Thyroid gland (tissue), 4 donors: ENCODE results near the gene CCDC88C. TPM values are rescaled to one million over a fixed set of nuclear protein-coding genes. Genes with fewer than 3 reads are reported as not detected.

Experiments used
- DNase-seq, 2 donors: peaks; one replicate each; pipeline ENCODE4 v3.0.0-alpha.2; 2019
- H3K27ac ChIP-seq, 3 donors: fragments of 200-600 bp; sonication (generic); 1 replicate in 2 of 3; 2 replicates in 1 of 3; pipeline ENCODE4 v1.5.1; 2016 to 2019; ENCODE audit warnings: mild to moderate bottlenecking in 1 of 3, moderate library complexity in 1 of 3
- H3K27me3 ChIP-seq: fragments of 200-600 bp; sonication (generic); one replicate; pipeline ENCODE4 v1.5.1; 2019
- H3K36me3 ChIP-seq, 2 donors: fragments of 200-600 bp; sonication (generic); one replicate each; pipeline ENCODE4 v1.5.1; 2016 to 2019
- H3K4me1 ChIP-seq, 2 donors: fragments of 200-600 bp; sonication (generic); one replicate each; pipeline ENCODE4 v1.5.1; 2017 to 2019
- H3K4me3 ChIP-seq, 3 donors: fragments of 200-600 bp; sonication (generic); replicated peaks in 1 of 3; 1 replicate in 2 of 3; 2 replicates in 1 of 3; pipeline ENCODE4 v1.5.1; 2016; ENCODE audit warnings: mild to moderate bottlenecking in 1 of 3
- H3K9me3 ChIP-seq: fragments of 200-600 bp; sonication (generic); one replicate; pipeline ENCODE4 v1.5.1; 2017
- CTCF ChIP-seq, 6 experiments: fragments of 200-600 bp in 3 of 6; fragments of 450-650 bp in 3 of 6; sonication (generic) in 3 of 6; IDR thresholded peaks; one replicate each; pipeline ENCODE4 v1.5.1; 2016 to 2019; ENCODE audit warnings: antibody characterized with exemption in 6 of 6, mild to moderate bottlenecking in 2 of 6, inconsistent platforms in 1 of 6, moderate library complexity in 1 of 6
- POLR2A ChIP-seq, 2 donors: fragments of 450-650 bp; IDR thresholded peaks; one replicate each; pipeline ENCODE4 v1.6.1; 2017; ENCODE audit warnings: antibody characterized with exemption in 2 of 2, mild to moderate bottlenecking in 2 of 2, moderate library complexity in 1 of 2
- WGBS, 2 donors: methylation state at CpG; one replicate each; pipeline ENCODE4 v1.1.5; 2017; 5-methylcytosine and 5-hydroxymethylcytosine counted together
- intact Hi-C: fragments of 100-400 bp; cut with DNase I; formaldehyde crosslinking; loops from one replicate; pipeline ENCODE4 v1.15.1; 2023
- total RNA-seq, 4 donors: library from RNA; depleted of rRNA; stranded (reverse); fragments of >200 nt; gene quantifications; one replicate each; pipeline ENCODE4 v1.2.3, GENCODE V29; 2016

CCDC88C gene
- total RNA-seq, 4 donors from 2014 or later: 3.0 to 6.3 (median 5.8) TPM

GRCh38 chr14:91401751-91402150 lies 15.9 kb downstream of the CCDC88C start:
- Histone ChIP-seq H3K36me3 (no peaks in the 10 kb centered on the region), H3K4me1 (peaks cover 0 to 5% of the 10 kb centered on the region in 2 donors), H3K27me3 (no peaks in the 10 kb centered on the region), H3K4me3 (no peak overlapping the region), H3K27ac (no peak overlapping the region), H3K9me3 (no peaks in the 10 kb centered on the region)
- TF ChIP-seq POLR2A (IDR thresholded peaks at IDR 0.05): no peak
- TF ChIP-seq CTCF (IDR thresholded peaks at IDR 0.05): no peak
- intact Hi-C loops: no loop called here
- 84 to 91% methylated on average over 7 of the region's 7 CpGs for WGBS, 2 donors
- DNase-seq: no peak

- H3K4me1 ChIP-seq: peaks cover 0 to 5% of the 10 kb centered on the region in 2 donors
- no peaks in the 10 kb centered on the region for H3K36me3 ChIP-seq
- H3K27me3 ChIP-seq: no peaks in the 10 kb centered on the region
- H3K4me3 ChIP-seq: no peak overlapping the region
- H3K27ac ChIP-seq: no peak overlapping the region
- intact Hi-C loops: no loop called here
- WGBS, 2 donors: 82 to 87% methylated on average over 1 of the region's 1 CpG
- H3K9me3 ChIP-seq: no peaks in the 10 kb centered on the region
- no peak for DNase-seq
- TF ChIP-seq POLR2A (IDR thresholded peaks at IDR 0.05) (no peak), CTCF (IDR thresholded peaks at IDR 0.05) (no peak)
Measured at GRCh38 chr14:91400696-91401095, 16.9 kb downstream of the CCDC88C start.

GRCh38 chr14:91399868-91400640 lies 17.6 kb downstream of the CCDC88C start:
- intact Hi-C loops: no loop called here
- Histone ChIP-seq H3K36me3 (no peaks in the 10 kb centered on the region), H3K4me3 (no peak overlapping the region), H3K27me3 (no peaks in the 10 kb centered on the region), H3K9me3 (no peaks in the 10 kb centered on the region), H3K27ac (no peak overlapping the region), H3K4me1 (peaks cover 0 to 5% of the 10 kb centered on the region in 2 donors)
- DNase-seq: no peak
- TF ChIP-seq CTCF (IDR thresholded peaks at IDR 0.05) (no peak), POLR2A (IDR thresholded peaks at IDR 0.05) (no peak)
- 62 to 73% methylated on average over 19 to 20 of the region's 20 CpGs for WGBS, 2 donors

GRCh38 chr14:91398707-91399106 lies 18.9 kb downstream of the CCDC88C start:
- no peak for DNase-seq
- intact Hi-C loops: no loop called here
- no peaks in the 10 kb centered on the region for H3K27me3 ChIP-seq
- H3K9me3 ChIP-seq: no peaks in the 10 kb centered on the region
- no peak overlapping the region for H3K4me3 ChIP-seq
- H3K27ac ChIP-seq: no peak overlapping the region
- H3K36me3 ChIP-seq: no peaks in the 10 kb centered on the region
- TF ChIP-seq POLR2A (IDR thresholded peaks at IDR 0.05): no peak
- WGBS, 2 donors: 74 to 83% methylated on average over 5 to 6 of the region's 6 CpGs
- H3K4me1 ChIP-seq: peaks cover 0 to 5% of the 10 kb centered on the region in 2 donors

- H3K27me3 ChIP-seq: no peaks in the 10 kb centered on the region
- TF ChIP-seq CTCF (IDR thresholded peaks at IDR 0.05) (no peak), POLR2A (IDR thresholded peaks at IDR 0.05) (no peak)
- H3K27ac ChIP-seq: no peak overlapping the region
- peaks cover 0 to 5% of the 10 kb centered on the region in 2 donors for H3K4me1 ChIP-seq
- intact Hi-C loops: no loop called here
- 86 to 88% methylated on average over 8 of the region's 8 CpGs for WGBS, 2 donors
- DNase-seq: no peak
- H3K36me3 ChIP-seq: no peaks in the 10 kb centered on the region
- H3K9me3 ChIP-seq: no peaks in the 10 kb centered on the region
- H3K4me3 ChIP-seq: no peak overlapping the region
Measured at GRCh38 chr14:91397965-91398591, 19.5 kb downstream of the CCDC88C start.
